GM04503 (cell line): ENCODE measurements around the gene ZNRF2.
"Not testable (repeated sequence)": the region's sequence is repeated elsewhere in the genome, so short reads cannot be mapped to it uniquely, and the experiment has no call there.

ENCODE experiments used
- DNase-seq: peaks from one replicate; pipeline ENCODE4 v3.0.0-alpha.2; 2012; ENCODE audit warnings: low read depth

The ZNRF2 gene

DNA sequence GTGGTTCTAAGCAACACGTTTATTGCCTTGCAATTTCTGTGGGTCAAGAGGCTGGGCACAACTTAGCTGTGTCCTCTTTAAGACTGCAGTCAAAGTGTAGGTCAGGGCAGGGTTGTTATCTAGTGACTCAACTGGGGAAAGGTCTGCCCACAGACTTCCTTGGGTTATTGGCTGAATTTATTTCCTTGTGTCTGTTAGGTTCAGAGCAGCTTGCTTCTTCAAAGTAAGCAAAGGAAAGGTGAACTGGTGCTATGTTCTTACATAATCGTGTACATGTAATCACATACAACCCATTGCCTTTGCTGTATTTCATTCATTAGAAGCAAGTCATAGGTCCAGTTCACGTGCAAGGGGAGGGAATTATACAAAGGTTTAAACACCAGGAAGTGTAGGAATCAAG is 5.9 kb downstream of the ZNRF2 start:
- DNase-seq, result not testable (repeated sequence)

DNA sequence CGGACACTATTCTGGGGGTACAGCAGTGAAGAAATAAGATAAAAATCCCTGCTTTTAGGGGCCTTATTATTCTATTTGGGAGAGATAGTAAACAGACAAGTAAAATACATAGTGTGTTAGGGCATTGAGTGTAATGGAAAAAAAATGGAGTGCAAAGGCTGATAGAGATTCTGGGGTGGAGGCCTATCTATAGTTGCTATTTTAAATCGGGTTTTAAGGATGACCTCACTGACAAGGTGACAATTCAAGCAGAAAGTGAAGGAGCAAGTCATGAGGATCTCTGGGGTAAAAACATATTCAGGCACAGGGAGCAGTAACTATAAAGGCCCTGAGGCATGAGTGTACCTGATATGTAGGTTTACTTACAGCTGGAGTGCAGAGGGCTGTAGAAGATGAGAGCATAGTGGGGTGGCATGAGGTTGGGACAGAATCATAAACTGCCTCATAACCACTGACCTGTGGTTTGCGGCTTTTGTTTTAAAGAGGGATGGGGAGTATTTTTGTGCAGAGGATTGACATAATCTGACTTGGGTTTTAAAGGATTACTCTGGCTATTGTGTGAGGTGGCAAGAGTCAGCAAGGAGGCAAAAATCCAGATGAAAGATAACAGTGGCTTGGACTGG is 8.1 kb downstream of the ZNRF2 start:
- DNase-seq, result not testable (repeated sequence)

DNA sequence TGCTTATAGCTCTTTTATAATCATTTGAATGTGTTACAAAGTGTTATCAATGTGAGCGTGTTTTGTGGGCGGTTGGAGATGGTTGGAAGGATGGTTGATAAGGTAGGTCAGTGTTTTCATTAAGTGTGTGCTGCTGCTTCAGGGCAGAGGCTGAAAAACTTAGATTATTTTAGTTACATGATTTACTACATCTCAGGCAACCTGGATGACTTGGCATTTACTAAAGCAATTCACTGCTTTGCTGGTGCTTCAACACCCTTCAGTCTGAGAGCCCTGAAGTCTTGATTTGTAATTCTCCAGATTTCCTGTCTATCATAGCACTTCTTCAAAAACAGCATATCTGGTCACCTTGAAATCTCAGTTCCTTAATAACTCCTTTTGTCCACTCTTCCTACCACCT is 11.9 kb downstream of the ZNRF2 start:
- DNase-seq, result not testable (repeated sequence)

DNA sequence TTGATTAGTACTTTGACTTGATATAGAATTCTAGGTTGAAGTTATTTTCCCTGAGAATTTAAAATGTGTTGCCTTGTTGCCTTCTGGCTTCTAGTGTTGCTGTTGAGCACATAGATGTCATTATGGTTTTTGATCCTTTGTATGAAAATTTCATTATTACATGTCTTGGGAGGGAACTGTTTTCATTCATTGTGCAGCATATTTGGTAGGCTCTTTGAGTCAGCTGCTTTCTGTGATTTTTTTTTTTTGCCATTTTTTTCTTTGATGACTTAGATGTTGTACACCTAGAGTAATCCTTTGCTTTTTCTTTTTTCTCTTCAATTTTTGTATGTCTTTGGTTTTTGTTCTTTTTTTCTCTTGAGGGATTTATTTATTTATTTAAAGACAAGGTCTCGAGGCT is 13.1 kb downstream of the ZNRF2 start:
- not testable (repeated sequence) for DNase-seq

- DNase-seq, result not testable (repeated sequence)
Measured at GRCh38 chr7:30298409-30298808, 14.0 kb downstream of the ZNRF2 start.

DNA sequence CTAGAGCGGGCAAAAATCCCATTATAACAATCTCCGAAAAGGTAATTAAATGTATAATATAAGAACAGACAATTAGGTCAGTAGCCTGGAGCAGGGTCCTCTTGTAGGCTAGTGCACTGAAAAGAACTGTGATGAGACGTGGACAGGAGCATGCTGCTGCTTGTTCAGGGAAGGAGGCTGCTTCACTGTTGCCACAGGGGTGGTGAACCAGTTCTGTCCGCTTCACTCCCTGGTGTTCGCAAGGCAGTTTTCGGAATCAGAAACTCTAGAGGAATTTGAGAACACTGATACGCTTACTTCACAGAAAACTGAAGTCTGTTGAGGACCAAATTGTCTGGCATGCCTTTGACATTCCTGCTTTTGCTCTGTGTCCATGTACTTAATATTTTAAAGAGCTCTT is 17.4 kb downstream of the ZNRF2 start:
- no peak for DNase-seq

- DNase-seq, result no peak
Measured at GRCh38 chr7:30302656-30303311, 18.4 kb downstream of the ZNRF2 start.

DNA sequence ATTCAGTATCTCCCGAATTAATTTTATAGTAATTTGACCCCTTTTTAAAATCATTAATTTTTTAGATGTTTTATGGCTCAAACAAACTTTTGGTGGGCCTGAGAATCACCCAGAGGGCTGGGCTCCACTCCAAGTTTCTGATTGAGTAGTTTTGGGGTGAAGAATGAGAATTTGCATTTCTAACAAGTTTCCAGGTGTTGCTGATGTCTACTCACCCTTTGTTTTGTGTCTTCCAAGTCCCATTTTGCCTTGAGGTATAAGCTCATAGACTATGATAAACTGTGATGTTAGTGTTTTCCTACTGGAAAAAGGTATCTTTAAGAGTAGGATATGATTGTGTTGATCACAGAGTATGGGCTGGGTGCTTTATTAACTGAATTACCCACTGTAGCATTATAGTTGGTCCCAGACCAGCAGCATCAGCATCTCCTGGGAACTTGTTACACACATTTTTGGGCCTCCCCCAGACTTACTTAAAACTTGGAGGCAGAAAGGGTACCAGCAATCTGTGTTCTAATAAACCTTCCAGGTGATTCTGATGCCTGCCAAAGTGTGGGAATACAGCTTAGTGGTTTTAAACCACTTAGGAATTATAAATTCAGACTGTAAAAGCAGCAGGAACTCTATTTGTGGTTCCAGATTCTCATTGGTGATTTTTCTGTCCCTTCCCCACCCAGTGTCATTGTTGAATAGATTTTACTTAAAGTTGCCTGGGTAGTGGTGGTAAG is 19.1 kb downstream of the ZNRF2 start:
- DNase-seq, result no peak

DNA sequence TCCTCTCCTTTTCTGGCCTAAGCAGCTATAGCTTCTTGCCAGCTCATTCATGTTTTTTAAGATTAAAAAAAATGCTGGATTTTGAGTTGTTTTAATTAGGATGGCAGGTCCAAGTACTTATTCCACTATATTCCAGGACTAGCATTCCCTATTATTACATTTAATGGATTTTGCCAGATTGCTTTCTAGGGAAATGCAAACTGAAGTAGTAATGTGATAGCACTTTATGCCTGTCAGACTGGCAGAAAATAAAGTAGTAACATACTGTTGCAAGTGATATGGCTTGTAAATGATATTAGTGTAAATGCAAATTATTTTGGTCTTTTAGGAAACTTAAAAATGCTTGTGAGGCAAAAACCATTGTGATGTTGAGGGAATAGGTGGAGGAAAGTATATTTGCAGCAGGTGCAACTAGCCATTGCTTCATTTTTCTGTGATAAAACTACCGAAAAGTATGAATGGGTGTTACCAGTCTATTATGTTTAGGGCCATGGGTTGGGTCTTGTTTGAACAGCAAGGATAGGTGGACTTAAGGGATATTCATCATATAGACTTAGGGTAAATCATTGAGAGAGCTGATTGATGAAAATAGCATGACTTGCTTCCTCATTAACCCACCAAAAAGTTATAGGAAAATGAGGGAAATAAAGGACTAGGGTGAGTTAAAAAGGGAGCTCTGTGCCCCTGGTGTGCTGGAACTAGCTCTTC is 19.9 kb downstream of the ZNRF2 start:
- DNase-seq, result no peak

DNA sequence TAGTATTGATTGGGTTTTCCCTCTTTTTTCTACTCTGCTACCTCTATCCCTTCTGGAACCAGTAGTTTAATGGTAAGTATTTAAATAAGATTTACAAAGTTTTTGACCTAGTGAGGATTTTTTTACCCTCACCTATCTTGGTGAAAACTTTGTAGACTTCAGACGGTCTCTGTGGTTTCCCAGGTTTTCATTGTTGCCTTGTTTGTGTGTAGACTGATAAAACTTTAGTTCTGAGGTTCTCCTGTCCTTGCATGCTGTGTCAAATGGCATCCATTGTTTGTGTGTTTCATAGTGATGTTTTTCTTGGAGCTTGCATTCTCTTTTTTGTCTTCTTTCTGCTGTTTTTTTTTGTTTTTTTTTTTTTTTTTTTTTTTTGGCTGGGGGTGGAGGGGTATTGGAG is 22.6 kb downstream of the ZNRF2 start:
- no peak for DNase-seq

- no peak for DNase-seq
Measured at GRCh38 chr7:30308389-30308788, 24.0 kb downstream of the ZNRF2 start.

- DNase-seq, result no peak
Measured at GRCh38 chr7:30309302-30309701, 24.9 kb downstream of the ZNRF2 start.

GRCh38 chr7:30309842-30310435 is 25.5 kb downstream of the ZNRF2 start:
- no peak for DNase-seq

GRCh38 chr7:30310674-30311362 is 26.4 kb downstream of the ZNRF2 start:
- no peak for DNase-seq

DNA sequence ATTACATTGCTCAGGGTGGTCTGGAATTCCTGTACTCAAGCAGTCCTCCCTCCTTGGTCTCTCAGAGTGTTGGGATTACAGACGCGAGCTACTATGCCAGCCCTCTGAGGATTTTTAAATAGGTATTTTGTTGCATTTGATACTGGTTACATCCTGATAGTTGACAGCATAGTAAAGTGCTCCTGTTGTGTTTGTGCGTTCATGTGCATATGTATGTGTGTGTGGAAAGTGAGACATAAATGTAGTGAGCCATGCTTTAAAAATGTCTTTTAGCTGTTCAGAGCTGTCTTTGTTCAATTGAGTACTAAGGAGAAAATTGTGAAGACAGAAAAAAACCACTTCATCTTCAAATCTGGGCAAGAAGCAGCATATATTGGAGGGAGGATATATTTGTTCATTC is 27.8 kb downstream of the ZNRF2 start:
- no peak for DNase-seq

- DNase-seq, result no peak
Measured at GRCh38 chr7:30313348-30313747, 29.0 kb downstream of the ZNRF2 start.

- DNase-seq, result no peak
Measured at GRCh38 chr7:30313793-30314192, 29.4 kb downstream of the ZNRF2 start.

- DNase-seq, result no peak
Measured at GRCh38 chr7:30315589-30315988, 31.2 kb downstream of the ZNRF2 start.

GRCh38 chr7:30320392-30320791 is 36.0 kb downstream of the ZNRF2 start:
- no peak for DNase-seq

- DNase-seq, result no peak
Measured at GRCh38 chr7:30321089-30321881, 36.9 kb downstream of the ZNRF2 start.

DNA sequence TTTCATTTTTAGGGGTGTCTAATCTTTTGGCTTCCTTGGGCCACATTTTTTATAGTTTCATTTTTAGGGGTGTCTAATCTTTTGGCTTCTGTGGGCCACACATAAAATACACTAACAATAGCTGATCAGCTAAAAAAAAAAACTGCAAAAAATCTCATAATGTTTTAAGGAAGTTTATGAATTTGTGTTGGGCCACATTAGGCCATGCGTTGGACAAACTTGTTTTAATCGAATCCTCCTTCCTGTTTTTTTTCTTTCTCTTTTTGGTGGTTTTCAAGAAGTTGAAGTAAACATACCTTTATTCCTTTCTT is 37.4 kb downstream of the ZNRF2 start:
- no peak for DNase-seq
